Right forelimb (tissue), 1 donor: Measurements from ENCODE around the gene HMX1.

Experiments
- DNase-seq: peaks from one replicate; pipeline ENCODE4 v3.0.0-alpha.2; 2018

The HMX1 gene

DNA sequence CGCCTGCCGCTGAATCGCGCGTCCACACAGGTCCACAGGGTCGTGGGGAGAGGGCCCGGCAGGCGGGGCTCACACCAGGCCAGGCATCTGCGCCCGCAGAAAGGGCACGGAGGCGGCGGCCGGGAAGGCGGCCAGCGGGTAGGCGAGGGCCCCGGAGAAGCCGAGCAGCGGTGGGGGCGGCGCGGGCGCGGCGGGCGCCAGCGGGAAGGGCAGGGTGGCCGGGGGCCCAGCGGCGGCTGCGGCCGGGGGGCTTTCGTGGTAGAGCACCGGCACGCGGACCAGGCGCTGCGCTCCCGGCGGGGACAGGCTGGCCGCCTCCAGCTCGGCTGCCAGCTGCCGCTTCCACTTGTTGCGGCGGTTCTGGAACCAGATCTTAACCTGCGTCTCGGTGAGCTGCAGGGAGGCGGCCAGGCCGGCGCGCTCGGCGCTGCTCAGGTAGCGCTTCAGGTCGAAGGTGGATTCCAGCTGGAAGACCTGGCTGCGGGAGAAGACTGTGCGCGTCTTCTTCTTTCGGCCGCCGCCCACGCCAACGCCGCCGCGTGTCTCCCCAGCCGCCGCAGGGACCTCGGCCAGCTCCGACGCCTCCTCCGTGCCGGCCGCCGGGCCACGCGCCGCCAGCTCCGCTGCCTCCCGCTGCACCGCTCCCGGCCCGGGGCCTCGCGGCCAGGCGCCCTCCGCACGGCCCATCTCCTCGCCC is 3.9 kb downstream of the HMX1 start:
- DNase-seq, result no peak

DNA sequence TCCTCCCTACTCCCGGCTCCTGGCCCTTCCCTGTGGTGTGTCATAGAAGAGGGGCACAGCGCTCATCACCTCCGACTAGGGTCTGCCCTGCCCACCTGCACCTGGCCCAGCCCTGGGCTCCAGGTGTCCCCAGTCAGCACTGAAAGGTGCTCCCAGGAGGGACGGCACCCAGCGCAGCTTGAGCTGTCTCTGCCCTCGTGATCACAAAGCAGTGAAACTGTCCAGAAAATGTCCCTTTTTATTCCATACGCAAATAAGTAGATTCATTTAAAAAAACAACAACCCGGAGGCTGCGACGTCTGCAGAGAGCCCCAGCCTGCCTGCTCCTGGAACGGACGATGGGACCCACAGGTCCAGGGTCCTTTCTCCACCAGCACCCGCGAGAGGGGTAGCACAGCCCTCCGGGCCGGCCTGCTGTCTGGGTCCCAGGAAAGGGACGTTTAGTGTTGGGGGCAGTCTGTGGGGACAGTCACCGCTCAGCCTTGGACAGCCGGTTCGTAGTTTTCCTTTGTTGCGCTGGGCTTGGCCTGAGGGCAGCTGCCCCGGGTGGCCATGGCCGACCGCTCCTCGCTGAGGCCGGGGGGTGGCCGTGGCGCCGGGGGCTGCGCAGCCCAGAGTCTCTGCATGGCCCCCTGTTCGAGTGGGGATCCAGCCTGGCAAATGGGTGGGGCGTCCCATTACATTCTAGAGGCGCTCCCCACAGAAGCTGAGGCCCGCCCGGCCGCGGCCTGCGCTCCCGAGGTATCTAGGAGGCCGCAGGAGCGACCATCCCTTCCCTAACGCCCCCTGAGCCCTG is 4.6 kb downstream of the HMX1 start:
- DNase-seq, result no peak

DNA sequence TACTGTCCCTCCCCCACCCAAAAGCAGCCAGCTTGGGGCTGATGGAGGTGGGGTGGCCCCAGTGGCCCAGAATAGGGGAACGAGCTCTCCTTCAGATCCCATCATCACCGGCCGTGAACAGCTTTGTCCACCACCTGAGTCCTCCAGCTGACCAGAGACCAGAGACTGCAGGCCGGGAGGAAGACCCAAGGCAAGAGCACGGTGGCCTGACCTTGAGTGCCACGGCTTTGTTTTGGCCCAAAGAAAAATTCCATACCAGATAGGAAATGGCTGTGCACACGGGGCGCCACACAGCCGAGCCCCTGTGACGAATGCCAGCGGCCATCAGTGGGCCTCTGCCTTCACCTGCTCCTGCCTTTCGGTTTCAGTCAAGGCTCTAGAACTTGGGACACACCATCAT is 5.2 kb downstream of the HMX1 start:
- DNase-seq, result no peak

DNA sequence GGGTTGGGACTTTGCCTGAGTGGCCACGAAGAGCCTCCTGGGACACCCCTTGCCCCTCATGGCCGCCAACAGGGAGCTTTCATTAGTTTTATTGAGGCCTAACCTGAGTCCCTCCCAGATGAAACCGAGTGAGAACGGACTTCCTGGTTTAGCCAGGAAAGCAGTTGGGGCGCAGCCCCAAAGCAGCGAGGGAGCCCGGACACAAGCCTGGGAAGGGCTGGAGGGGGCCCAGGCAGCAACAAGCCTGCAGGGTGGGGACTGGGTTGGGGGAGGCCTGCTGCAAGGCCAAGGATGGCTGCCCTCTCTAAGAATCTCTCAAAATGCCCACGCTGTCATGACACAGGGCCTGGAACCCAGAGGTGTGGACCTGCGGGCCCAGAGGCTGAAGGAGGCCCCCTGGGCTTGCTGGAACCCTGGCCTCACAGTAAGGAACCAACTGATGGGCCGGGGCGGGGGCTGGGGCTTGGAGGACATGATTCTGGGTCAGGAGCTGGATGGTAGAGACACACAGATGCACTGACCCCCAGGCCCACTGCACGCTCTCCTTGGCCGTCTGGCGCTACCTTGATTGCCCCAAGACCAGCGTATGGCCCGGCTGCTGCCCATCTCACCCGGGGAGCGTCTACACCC is 5.8 kb downstream of the HMX1 start:
- DNase-seq, result no peak

GRCh38 chr4:8864912-8865680 is 6.5 kb downstream of the HMX1 start:
- DNase-seq, result no peak

DNA sequence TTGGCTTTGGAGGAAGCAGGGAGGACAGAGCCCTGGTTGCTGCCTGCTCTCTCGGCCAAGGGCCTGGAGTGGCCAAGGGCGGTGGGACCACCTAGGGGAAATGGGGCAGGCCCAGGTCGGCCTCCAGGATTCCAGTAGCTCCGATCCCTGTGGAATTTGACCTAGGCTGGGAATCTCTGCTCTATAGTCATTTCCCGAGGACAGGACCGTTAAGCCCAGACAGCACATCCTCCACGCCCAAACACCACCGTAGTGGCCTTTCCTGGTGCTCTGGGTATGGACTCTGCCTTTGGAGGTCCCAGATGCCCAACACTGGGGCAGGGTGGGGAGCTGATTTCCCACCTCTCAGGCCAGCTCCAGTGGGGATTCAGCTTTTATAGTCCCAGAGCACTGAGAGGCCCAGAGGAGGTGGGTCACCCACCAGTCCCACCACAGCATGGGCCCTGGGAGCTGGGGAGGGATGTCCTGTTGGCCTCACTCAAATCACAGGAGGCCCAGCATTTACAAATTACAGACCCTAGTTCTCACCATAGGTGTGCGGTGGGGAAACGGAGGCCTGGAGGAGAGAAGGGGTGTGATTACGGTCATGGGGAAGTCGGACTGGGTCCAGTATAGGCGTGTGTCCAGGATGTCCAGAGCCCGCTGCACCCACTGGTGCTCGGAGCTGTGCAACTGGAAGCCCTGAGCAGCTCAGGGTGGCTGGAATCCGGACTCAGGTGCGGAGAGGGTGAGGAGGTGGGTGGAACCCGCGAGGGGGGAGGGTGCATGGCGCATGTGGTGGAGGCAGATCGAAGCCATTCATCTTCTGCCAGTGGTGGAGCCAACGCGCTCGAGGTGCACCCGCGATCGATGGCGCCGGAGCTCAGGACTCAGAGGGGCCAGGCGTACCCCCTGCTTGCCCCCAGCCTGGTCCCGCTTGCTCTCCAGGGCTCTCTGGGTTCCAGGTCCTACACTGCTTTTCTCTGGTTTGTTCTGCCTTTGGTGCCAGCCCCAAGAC is 7.7 kb downstream of the HMX1 start:
- no peak for DNase-seq

GRCh38 chr4:8862800-8863685 is 8.6 kb downstream of the HMX1 start:
- no peak for DNase-seq

DNA sequence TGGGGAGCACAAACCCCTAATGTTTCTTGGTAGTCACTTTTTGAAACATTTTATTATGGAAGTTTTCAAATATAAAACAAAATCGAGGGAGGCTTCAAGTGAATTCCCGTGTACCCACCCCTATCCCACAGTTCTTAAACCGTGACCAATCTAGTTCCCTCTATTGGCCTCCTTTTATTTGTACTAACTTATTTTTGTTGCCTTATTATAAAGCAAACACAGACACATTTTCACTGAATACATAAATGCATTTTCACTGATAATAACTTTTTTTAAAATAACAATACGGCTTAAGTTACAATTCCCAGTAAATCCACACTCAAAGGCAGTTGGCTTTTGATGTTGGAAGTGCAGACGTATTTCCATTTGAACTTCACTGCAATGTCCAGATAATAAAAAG is 9.3 kb downstream of the HMX1 start:
- no peak for DNase-seq

DNA sequence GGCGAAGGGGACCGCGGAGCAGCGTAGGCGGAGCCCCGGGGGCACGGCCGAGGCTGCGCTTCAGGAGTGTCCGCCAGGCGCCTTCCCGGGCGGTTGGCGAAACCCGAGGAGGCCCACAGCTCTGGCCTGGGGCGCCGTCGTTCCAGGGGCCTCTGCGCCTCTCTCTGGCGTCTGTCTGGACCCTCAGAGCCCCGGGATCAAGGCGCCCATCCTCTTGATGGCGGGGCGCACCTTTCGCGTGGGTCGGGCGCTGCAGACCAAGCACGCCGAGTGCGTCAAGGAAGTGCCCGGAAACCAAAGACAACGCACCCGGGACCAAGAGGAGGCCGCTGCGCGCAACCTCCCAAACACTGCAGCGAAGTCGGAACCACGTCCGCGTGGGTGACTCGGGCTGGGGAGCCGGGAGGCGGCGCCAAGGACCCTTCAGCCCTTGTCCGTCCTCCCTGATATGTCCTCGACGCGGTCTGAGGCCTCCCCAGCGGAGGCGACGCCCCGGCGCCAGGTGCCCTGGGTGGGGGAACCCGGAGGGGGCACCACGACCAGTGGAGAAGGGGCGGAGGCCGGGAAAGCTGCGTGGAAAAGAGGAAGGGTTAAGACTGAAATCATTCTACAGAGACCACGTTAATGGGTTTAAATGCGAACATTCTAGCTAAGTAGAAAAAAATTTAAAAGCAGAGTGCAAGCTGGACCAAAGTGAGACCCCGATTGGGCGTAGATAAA is 9.9 kb downstream of the HMX1 start:
- DNase-seq, result no peak

GRCh38 chr4:8860892-8861575 is 10.6 kb downstream of the HMX1 start:
- DNase-seq, result no peak

GRCh38 chr4:8860096-8860891 is 11.3 kb downstream of the HMX1 start:
- no peak for DNase-seq

- DNase-seq, result no peak
Observed at GRCh38 chr4:8859550-8860095, 12.0 kb downstream of the HMX1 start.

- DNase-seq, result no peak
Observed at GRCh38 chr4:8858701-8859210, 12.9 kb downstream of the HMX1 start.

DNA sequence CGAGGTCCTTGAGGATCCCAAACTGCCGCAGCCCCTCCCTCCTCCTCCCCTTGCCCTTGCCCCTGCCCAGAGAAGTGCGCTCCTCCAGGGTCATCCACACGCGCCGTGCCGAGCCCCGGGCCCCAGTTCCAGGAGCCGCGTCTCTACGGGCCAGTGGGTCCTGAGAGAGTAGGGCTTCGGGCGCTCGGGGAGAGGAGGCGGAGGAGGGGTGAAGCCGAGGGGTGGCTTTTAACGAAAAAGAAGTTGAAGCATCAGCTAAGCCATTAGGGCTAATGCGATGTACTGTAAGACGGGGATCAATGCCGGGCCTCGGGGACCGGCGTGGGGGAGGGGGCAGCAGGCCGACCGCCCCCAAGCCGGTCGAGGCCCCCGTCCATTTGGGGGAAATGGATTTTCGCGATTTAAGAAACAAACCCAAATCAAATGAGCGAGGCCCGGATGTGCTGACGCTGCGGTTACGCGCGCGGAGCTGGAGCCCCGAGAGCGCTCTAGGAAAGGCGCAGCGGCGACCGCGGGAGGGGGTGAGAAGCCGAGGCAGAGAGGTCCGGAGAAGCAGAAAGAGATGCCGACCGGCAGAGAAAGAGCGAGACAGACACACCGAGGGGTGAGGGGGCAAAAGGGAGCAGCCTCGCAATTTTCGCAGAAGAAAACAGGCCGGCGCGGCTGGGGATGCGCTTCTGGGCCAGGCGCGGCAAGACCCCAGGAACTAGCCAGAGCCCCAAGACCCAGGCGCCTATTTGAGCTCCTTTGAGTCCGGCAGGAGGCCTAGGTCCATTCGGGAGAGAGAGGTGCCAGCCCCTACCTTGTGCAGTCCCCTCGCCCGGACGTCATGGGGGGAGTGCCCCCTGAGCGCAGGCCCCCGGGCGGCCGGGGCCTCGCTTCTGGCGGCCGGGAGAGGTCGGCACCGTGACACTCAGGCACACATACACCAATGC is 13.6 kb downstream of the HMX1 start:
- DNase-seq, result no peak

GRCh38 chr4:8856835-8857621 is 14.6 kb downstream of the HMX1 start:
- DNase-seq, result no peak

DNA sequence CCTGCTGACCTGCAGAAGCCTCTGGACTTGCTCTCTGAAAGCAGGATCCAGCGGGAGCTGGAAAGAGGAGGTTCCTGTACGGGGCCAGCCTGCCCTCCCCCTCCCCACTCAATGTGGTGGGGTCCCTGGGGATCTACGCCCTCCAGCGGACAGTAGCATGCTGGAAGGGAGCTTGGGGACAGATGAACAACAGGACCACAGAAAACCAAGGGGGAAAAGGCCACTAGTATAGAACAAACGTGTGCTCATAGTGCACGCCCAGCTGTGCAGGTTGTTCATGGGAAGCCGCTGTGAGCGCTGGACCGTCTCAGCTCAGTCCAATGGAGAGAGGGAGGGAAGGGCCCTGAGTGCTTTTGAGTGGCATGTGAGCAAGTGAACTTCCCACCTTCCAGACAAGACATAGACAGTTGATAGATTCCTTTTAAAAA is 15.8 kb downstream of the HMX1 start:
- DNase-seq, result no peak
